HepG2 (cell line): Measurements from ENCODE around the gene FAM83D. TPM values are rescaled to one million over a fixed set of nuclear protein-coding genes. Genes with fewer than 3 reads are reported as not detected.

Experiments
- ARID4A ChIP-seq: sonication (generic); formaldehyde crosslinking; IDR thresholded peaks from 2 replicates; pipeline ENCODE4 v1.5.0; 2020; ENCODE audit warnings: mild to moderate bottlenecking, missing genetic modification reagents, borderline replicate concordance
- ATM ChIP-seq: fragments of 450-650 bp; IDR thresholded peaks from 2 replicates; pipeline ENCODE4 v1.7.1; 2017; ENCODE audit warnings: mild to moderate bottlenecking, borderline replicate concordance
- EEA1 ChIP-seq: sonication (generic); formaldehyde crosslinking; IDR thresholded peaks from 2 replicates; pipeline ENCODE4 v1.5.1; 2020; ENCODE audit warnings: mild to moderate bottlenecking, missing genetic modification reagents, borderline replicate concordance
- EP300 ChIP-seq, 3 experiments: sonication (generic) in 1 of 3; formaldehyde crosslinking in 1 of 3; IDR thresholded peaks; 2 replicates each; pipeline versions ENCODE4 v1.5.1 to v1.6.1; 2011 to 2020; ENCODE audit warnings: low read depth in 2 of 3, low read length in 2 of 3, borderline replicate concordance in 1 of 3, improper control_type of control experiment in 1 of 3, mild to moderate bottlenecking in 1 of 3, missing genetic modification reagents in 1 of 3, moderate library complexity in 1 of 3
- FOXK1 ChIP-seq: sonication (generic); formaldehyde crosslinking; IDR thresholded peaks from 2 replicates; pipeline ENCODE4 v1.4.0; 2020; ENCODE audit warnings: low read depth, missing genetic modification reagents, borderline replicate concordance
- GATAD2A ChIP-seq: IDR thresholded peaks from 2 replicates; pipeline ENCODE4 v1.6.1; 2016
- HES4 ChIP-seq: sonication (generic); formaldehyde crosslinking; IDR thresholded peaks from 2 replicates; pipeline ENCODE4 v1.9.0; 2021; ENCODE audit warnings: mild to moderate bottlenecking, missing genetic modification reagents, borderline replicate concordance
- NFAT5 ChIP-seq: sonication (generic); formaldehyde crosslinking; IDR thresholded peaks from 2 replicates; pipeline ENCODE4 v1.4.0; 2020; ENCODE audit warnings: missing genetic modification reagents
- NFYB ChIP-seq: sonication (generic); formaldehyde crosslinking; IDR thresholded peaks from 2 replicates; pipeline ENCODE4 v1.4.0; 2020; ENCODE audit warnings: missing genetic modification reagents
- NKX3-1 ChIP-seq: sonication (generic); formaldehyde crosslinking; IDR thresholded peaks from 2 replicates; pipeline ENCODE4 v1.5.0; 2020; ENCODE audit warnings: missing genetic modification reagents
- PAWR ChIP-seq: sonication (generic); formaldehyde crosslinking; IDR thresholded peaks from 2 replicates; pipeline ENCODE4 v1.4.0; 2020; ENCODE audit warnings: missing genetic modification reagents, mild to moderate bottlenecking, borderline replicate concordance
- PLRG1 ChIP-seq: fragments of 450-650 bp; conservative IDR thresholded peaks from 2 replicates; pipeline ENCODE4 v1.6.1; 2016
- SATB2 ChIP-seq: sonication (generic); formaldehyde crosslinking; IDR thresholded peaks from 2 replicates; pipeline ENCODE4 v1.5.0; 2020; ENCODE audit warnings: missing genetic modification reagents
- SP2 ChIP-seq: sonication (generic); formaldehyde crosslinking; IDR thresholded peaks from 2 replicates; pipeline ENCODE4 v1.5.1; 2020; ENCODE audit warnings: mild to moderate bottlenecking, missing genetic modification reagents
- THAP11 ChIP-seq: IDR thresholded peaks from 2 replicates; pipeline ENCODE4 v1.6.1; 2016; ENCODE audit warnings: missing biosample characterization, missing genetic modification reagents
- ZFP1 ChIP-seq: IDR thresholded peaks from 2 replicates; pipeline ENCODE4 v1.6.1; 2016
- ZMAT3 ChIP-seq: sonication (generic); formaldehyde crosslinking; conservative IDR thresholded peaks from 2 replicates; pipeline ENCODE4 v1.7.0; 2021; ENCODE audit warnings: missing genetic modification reagents
- ZNF570 ChIP-seq: sonication (generic); formaldehyde crosslinking; IDR thresholded peaks from 2 replicates; pipeline ENCODE4 v1.4.0; 2020; ENCODE audit warnings: mild to moderate bottlenecking, missing genetic modification reagents, borderline replicate concordance
- ZNF660 ChIP-seq: sonication (generic); formaldehyde crosslinking; IDR thresholded peaks from 2 replicates; pipeline ENCODE4 v1.5.1; 2020; ENCODE audit warnings: mild to moderate bottlenecking, low read depth, missing genetic modification reagents, borderline replicate concordance
- ZNF724P ChIP-seq: sonication (generic); formaldehyde crosslinking; IDR thresholded peaks from 2 replicates; pipeline ENCODE4 v1.8.0; 2022; ENCODE audit warnings: missing genetic modification reagents, borderline replicate concordance
- polyA plus RNA-seq, 8 experiments: library from polyadenylated mRNA; depleted of rRNA in 3 of 8; stranded (reverse) in 7 of 8; unstranded in 1 of 8; fragments of >200 nt; fragmentation: Illumina TruSeq in 4 of 8; extraction: Trizol in 4 of 8; gene quantifications; 2 replicates each; pipeline versions ENCODE4 v1.2.1 to v1.2.3, GENCODE V29; 2011 to 2016; ENCODE audit warnings: low read depth in 4 of 8, missing spikeins in 1 of 8, mixed read lengths in 1 of 8; ENCODE audit not compliant: insufficient read depth in 1 of 8
- total RNA-seq, 5 experiments: library from RNA; depleted of rRNA; stranded (reverse); fragments of >200 nt; fragmentation: Illumina TruSeq; extraction: Trizol; gene quantifications; 2 replicates each; pipeline ENCODE4 v1.2.3, GENCODE V29; 2016; ENCODE audit warnings: low read depth in 1 of 5

The FAM83D gene
- total and polyA plus RNA-seq, 2 of the 13 experiments (the other 11 are each of a cell fraction or from before 2014, with no cell fraction given): 51.4 to 64.0 TPM

DNA sequence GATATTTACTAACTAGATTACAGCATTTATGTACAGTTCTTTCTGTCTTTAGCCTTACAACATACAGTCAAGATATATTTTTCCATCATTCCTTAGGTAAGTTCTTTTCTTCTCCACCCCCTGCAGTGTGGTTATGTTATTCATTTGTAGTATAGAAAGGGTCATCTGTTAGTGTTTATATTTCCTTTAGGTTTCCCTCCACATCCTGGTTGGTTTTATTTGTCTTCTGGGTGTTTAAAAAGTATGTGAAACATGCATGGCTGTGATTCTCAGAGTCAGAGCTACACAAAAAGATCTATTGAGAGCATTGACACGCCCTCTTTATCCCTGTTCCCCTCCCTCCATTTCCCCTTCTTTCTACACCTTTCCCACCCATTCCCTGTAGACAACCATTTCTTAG lies 56.1 kb downstream of the FAM83D start (continued):
- TF ChIP-seq FOXK1 (CRISPR knock-in tag) (peak; percentile 42; the same call in 1 of the 2 replicates), GATAD2A (CRISPR knock-in tag) (peak; percentile 50; the same call in 1 of the 2 replicates), PAWR (CRISPR knock-in tag) (no peak), THAP11 (no peak), ZNF570 (CRISPR knock-in tag) (no peak), SATB2 (CRISPR knock-in tag) (no peak), ZNF660 (CRISPR knock-in tag) (no peak), ARID4A (CRISPR knock-in tag) (no peak), SP2 (CRISPR knock-in tag) (no peak), HES4 (no peak), ZNF724P (CRISPR knock-in tag) (no peak), ZFP1 (CRISPR knock-in tag) (no peak), ATM (no peak), ZMAT3 (CRISPR knock-in tag) (no peak), EP300 (IDR thresholded peaks at IDR 0.05; ENCODE audit: low read depth in 2 of 2, low read length in 2 of 2) (peak in 1 of 2 experiments; percentile 37; a peak in 1 of 4 replicates), EP300 (CRISPR knock-in tag; IDR thresholded peaks at IDR 0.05; ENCODE audit: borderline replicate concordance) (no peak), EEA1 (CRISPR knock-in tag) (no peak), NKX3-1 (CRISPR knock-in tag) (no peak), NFAT5 (CRISPR knock-in tag) (no peak), NFYB (CRISPR knock-in tag) (no peak), PLRG1 (no peak)
